ENCODE data around the gene PIGX. TPM values are rescaled to one million over a fixed set of nuclear protein-coding genes. Genes with fewer than 3 reads are reported as not detected.

PIGX gene
- total and polyA plus RNA-seq, 2 of the 4 experiments (the other 2 are of a cell fraction) = 9.4 to 14.5 TPM

GRCh38 chr3:196753201-196753600 is 41.0 kb downstream of the PIGX start:
- ATAC-seq (ENCODE audit: low read depth) (no peak), DNase-seq (no peak)
- H3K9ac ChIP-seq (ENCODE audit: low read depth, low read length) = no peak overlapping the region
- peaks cover 7% of the 10 kb centered on the region for H3K9me1 ChIP-seq (ENCODE audit: insufficient read depth, low read length)
- ChIA-PET CTCF (no interaction called here), POLR2A (ENCODE audit: unreplicated experiment) (no interaction called here)
- WGBS, 2 experiments (ENCODE audit: extremely low coverage in 2 of 2, insufficient read length in 1 of 2) = no CpG with 5 or more reads among the region's 8 CpGs
- peaks cover 3% of the 10 kb centered on the region; the same call in 1 of the 2 replicates for H3K36me3 ChIP-seq (ENCODE audit: control insufficient read depth, insufficient read depth, low read length)
- H2BK15ac ChIP-seq (ENCODE audit: low read depth, low read length) = no peak overlapping the region
- no peak overlapping the region for H4K91ac ChIP-seq (ENCODE audit: insufficient read depth, low read depth, low read length)
- H3K23ac ChIP-seq (ENCODE audit: low read depth, low read length) = no peak overlapping the region
- no peak overlapping the region for H3K27ac ChIP-seq (ENCODE audit: insufficient read depth, low read length)
- no peak overlapping the region for H2BK120ac ChIP-seq (ENCODE audit: low read depth, low read length)
- no peaks in the 10 kb centered on the region for H3K27me3 ChIP-seq (ENCODE audit: control insufficient read depth, insufficient read depth, low read length)
- H3K79me1 ChIP-seq (ENCODE audit: low read depth in 1 of 2, low read length in 2 of 2) = peaks cover 23 to 70% of the 10 kb centered on the region in 2 experiments; a peak in 3 of 4 replicates
- in situ Hi-C loops (cut with MboI; ENCODE audit: low sequenced_read_pairs) (no loop called here), dilution Hi-C loops (cut with HindIII; ENCODE audit: low sequenced_read_pairs, unreplicated experiment) (no loop called here), intact Hi-C loops (cut with micrococcal nuclease) (loop anchor here (5.0 kb wide), 1 partner anchor 39 kb away; no protein-coding TSS in a partner anchor)
- H3K4me3 ChIP-seq (ENCODE audit: insufficient read depth, low read depth, low read length) = no peak overlapping the region
- no peak overlapping the region for H3K4ac ChIP-seq (ENCODE audit: low read depth, low read length)
- TF ChIP-seq BHLHE40 (IDR thresholded peaks at IDR 0.05; ENCODE audit: low read depth, low read length) = no peak
- no peak for TF ChIP-seq NFE2L2 (IDR thresholded peaks at IDR 0.05; ENCODE audit: low read depth, low read length)
- no peak for TF ChIP-seq CEBPB (IDR thresholded peaks at IDR 0.05; ENCODE audit: low read depth, low read length)
- TF ChIP-seq RCOR1 (IDR thresholded peaks at IDR 0.05; ENCODE audit: insufficient replicate concordance, low read length) = no peak
- no peak for TF ChIP-seq MAFK (IDR thresholded peaks at IDR 0.05; ENCODE audit: low read depth, low read length)
- no peak for TF ChIP-seq RFX5 (IDR thresholded peaks at IDR 0.05; ENCODE audit: low read depth, low read length)
- TF ChIP-seq CHD1 (IDR thresholded peaks at IDR 0.05; ENCODE audit: low read depth, low read length) = no peak
- no peak for TF ChIP-seq POLR2A (IDR thresholded peaks at IDR 0.05; ENCODE audit: low read depth, low read length)
- no peak for TF ChIP-seq ELK1 (IDR thresholded peaks at IDR 0.05; ENCODE audit: borderline replicate concordance, low read depth, low read length)
- TF ChIP-seq, protein P1, sequence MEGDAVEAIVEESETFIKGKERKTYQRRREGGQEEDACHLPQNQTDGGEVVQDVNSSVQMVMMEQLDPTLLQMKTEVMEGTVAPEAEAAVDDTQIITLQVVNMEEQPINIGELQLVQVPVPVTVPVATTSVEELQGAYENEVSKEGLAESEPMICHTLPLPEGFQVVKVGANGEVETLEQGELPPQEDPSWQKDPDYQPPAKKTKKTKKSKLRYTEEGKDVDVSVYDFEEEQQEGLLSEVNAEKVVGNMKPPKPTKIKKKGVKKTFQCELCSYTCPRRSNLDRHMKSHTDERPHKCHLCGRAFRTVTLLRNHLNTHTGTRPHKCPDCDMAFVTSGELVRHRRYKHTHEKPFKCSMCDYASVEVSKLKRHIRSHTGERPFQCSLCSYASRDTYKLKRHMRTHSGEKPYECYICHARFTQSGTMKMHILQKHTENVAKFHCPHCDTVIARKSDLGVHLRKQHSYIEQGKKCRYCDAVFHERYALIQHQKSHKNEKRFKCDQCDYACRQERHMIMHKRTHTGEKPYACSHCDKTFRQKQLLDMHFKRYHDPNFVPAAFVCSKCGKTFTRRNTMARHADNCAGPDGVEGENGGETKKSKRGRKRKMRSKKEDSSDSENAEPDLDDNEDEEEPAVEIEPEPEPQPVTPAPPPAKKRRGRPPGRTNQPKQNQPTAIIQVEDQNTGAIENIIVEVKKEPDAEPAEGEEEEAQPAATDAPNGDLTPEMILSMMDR (conservative IDR thresholded peaks at IDR 0.05; ENCODE audit: low read depth, low read length) = no peak
- TF ChIP-seq FOS (IDR thresholded peaks at IDR 0.05; ENCODE audit: low read depth, low read length) = no peak
- no peak overlapping the region for H3K14ac ChIP-seq (replicated peaks; ENCODE audit: low read depth, low read length)
- H3K18ac ChIP-seq (ENCODE audit: low read depth, low read length) = no peak overlapping the region
- H3K9me3 ChIP-seq (ENCODE audit: control insufficient read depth, insufficient read depth, low read length) = no peaks in the 10 kb centered on the region; the same call in 1 of the 2 replicates
- H2AK9ac ChIP-seq (replicated peaks; ENCODE audit: low read depth, low read length, poor library complexity) = no peak overlapping the region
- no peak overlapping the region for H3K4me2 ChIP-seq (ENCODE audit: low read depth, low read length)
- no peak overlapping the region for H2BK20ac ChIP-seq (ENCODE audit: low read depth, low read length)
- H4K20me1 ChIP-seq (ENCODE audit: insufficient read depth, low read length) = peaks cover 61% of the 10 kb centered on the region
- H4K8ac ChIP-seq (ENCODE audit: low read depth in 2 of 2, low read length in 2 of 2) = no peak overlapping the region
- H2AK5ac ChIP-seq (ENCODE audit: low read depth, low read length) = no peak overlapping the region
- H2AFZ ChIP-seq (replicated peaks; ENCODE audit: low read length, poor library complexity) = no peak overlapping the region
- H3K56ac ChIP-seq (ENCODE audit: extremely low read depth, insufficient read depth, low read length) = no peak overlapping the region
- H4K5ac ChIP-seq (ENCODE audit: low read depth, low read length) = no peak overlapping the region
- peaks cover 5% of the 10 kb centered on the region for H3K4me1 ChIP-seq (ENCODE audit: control insufficient read depth, insufficient read depth, low read length)
- BruUV-seq (replicated peaks) = no TSS peak
- H2BK5ac ChIP-seq (ENCODE audit: low read depth, low read length, poor library complexity, severe bottlenecking) = no peak overlapping the region
